HG02588 (cell line): ENCODE data around the gene CCDC172.

Source experiments
- ATAC-seq: cut with Tn5 transposase; IDR thresholded peaks from one replicate; pipeline ENCODE4 v1.9.1; 2021; ENCODE audit warnings: mild to moderate bottlenecking, moderate library complexity; ENCODE audit not compliant: unreplicated experiment

The CCDC172 gene

GRCh38 chr10:116324227-116324950 lies at the start of gene CCDC172:
Gene CCDC172, plus strand, starts transcription at chr10:116324448. Its CDS starts 564 bp downstream, at chr10:116325012.
- no peak for ATAC-seq

DNA sequence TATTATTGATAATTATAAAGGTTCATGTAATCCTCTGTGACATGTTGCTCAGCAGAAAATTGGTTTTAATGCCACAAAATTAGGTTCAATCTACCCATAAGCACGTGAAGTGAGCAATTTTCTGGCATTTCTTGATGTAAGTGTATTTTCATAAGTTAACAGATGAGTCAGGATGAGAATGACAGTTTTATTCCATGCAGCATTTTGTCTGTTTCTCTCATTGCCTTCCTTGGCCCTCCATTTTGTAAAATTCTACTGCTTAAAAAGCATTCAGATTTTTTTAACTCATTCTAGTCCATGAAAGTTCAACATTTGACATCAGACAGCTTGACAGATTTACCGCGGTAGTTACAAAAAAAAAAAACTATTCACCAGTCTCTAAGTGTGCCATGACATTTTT lies 47.3 kb upstream of the CCDC172 start:
- no peak for ATAC-seq

DNA sequence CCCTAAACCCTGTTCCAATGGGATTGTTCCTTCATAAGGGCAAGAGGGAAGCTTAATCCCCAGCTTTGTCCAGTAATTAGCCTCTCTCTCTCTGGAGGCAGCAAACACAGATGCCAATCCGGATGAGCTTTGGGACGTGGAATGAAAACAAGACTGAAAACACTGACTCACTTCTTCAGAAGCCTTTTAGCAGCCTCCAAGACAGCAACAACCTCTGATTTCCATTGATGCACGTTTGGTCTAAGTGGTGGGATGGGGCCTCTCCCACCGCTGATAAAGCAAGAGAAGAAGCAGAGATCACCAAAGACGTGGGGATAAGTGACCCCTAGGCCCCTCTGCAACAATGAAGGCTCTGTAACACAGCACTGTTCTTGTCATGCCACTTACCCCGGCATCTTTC lies 45.4 kb upstream of the CCDC172 start:
- no peak for ATAC-seq

GRCh38 chr10:116281775-116282174 lies 42.5 kb upstream of the CCDC172 start:
- no peak for ATAC-seq

GRCh38 chr10:116286626-116287200 lies 37.5 kb upstream of the CCDC172 start:
- no peak for ATAC-seq

DNA sequence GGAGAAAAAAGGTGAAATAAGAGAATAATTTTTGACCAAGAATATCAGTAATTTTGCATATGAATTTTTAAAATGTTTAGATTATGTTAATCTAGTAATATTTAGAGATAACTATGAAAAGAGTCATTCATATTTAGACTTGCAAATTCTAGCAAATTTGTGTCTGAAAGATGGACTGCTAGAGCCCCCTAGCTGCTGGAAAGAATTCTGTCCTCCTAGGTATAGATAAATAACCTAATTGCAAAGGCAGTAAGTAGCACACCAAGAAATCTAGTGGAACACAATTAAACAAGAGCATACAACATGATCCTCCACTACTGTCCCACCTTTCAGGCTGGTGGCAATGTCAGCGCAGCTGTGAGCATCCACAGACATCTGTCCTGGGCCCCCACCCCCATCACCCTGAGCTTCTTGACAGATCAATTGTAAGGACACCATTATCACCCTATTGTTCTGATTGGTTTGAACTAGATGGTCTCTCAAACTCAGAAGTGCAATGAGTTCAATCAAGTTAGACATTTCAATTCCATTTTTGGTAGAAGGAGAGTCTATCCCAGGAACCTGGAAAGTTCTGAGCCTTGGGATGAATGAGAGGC lies 36.2 kb upstream of the CCDC172 start:
- no peak for ATAC-seq

DNA sequence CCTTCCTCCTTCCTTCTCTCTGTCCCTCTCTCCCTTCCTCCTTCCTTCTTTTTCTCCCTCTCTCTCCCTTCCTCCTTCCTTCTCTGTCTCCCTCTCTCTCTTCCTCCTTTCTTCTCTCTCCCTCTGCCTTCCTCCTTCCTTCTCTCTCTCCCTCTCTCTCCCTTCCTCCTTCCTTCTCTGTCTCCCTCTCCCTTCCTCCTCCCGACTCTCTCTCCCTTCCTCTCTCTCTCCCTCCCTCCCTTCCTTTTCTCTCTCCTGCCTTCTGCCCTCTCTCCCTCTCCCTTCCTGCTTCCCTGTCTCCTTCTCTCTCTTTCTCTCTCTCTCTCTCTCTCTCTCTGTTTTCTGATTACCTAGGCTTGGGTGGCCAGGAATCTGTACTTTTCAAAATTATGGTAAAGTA lies 34.6 kb upstream of the CCDC172 start:
- ATAC-seq = no peak

GRCh38 chr10:116292493-116292892 lies 31.8 kb upstream of the CCDC172 start:
- ATAC-seq = no peak

DNA sequence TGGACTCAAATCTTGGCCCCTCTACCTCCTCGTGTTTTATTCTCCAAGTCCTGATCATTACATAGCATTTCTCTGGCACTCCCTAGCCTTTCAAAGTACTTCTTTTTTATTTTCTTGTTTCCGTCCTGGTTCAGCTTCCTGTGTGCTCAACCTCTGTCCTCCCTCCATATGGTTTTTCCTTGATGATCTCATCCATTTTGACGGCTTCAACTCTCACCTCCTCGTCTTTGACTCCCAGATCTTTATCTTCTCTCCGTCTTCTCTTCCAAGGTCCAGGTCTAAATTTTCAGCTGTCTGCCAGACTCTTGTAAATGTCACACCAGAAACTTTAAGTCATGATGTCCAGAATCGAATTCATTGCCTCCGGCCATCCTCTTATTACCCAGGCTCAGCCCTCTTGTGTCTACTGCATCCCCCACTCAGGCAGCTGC lies 27.9 kb upstream of the CCDC172 start:
- ATAC-seq = no peak

DNA sequence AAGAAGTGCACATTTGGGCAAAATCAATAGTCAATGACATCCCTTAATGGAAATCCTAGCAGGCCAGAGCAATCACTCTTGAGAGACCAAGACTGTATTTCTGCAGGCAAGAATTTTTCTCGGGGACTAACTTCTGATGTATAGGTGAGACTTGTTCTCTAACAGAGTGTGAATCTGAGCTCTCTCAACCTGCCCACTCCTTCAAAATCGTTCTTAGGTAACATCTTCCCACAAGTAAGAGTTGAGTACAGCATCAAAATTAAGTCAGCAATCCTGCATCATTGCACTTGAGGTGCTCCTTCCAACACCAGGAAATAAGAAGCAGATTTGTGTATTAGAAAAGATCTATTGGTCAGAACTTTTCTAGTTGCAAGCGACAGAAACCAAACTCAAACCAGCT lies 25.7 kb upstream of the CCDC172 start:
- ATAC-seq = no peak

DNA sequence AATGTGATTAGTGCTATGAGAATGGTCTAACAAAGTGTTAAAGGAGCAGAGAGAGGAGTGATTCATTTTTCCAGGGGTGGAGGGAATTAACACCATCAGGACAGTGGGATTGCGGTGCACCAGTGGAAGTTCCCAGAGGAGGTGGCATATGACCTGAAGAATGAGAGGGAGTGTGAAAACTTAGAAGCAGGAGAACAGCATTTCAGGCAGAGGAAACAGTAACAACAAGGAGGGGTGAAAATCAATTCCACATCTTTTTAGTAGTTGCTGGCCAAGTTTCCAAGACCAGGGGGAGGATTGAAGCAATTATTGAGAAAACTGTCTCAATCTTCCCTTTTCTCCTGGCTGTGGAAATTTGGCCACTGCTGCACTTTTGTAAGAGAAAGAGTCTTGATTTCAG lies 23.7 kb upstream of the CCDC172 start:
- ATAC-seq = no peak

DNA sequence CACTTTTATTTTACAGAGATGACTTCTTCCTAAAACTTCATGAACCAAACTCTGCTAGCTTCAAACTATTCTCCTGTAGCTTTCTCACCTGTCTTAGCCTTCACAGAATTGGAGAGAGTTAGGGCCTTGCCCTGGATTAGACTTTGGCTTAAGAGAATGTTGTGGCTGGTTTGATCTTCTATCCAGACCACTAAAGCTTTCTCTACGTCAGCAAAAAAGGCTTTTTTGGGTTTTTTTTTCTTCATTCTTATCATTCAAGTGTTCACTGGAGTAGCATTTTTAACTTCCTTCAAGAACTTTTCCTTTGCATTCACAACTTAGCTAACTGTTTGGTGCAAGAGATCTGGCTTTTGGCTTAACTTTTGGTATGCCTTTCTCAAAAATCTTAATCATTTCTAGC lies 19.3 kb upstream of the CCDC172 start:
- no peak for ATAC-seq

DNA sequence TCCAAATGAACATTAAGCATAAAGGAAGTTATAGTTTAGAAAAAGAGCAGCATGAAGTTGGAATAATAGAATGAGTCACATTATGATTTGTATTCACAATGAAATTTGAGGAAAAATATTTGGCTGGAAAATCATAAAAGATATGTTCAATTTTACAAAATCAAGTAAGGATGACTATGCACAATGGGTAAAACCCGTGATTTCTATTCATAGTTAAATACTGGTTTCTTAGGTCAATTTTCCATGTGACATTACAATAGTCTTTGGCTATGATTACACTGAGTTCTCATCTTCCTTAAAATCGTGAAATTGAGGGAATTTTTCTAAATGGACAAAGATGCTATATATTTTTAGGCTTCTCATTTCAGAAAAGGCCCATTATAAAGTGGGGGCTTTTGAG lies 17.4 kb upstream of the CCDC172 start:
- ATAC-seq = no peak

GRCh38 chr10:116307455-116307854 lies 16.8 kb upstream of the CCDC172 start:
- no peak for ATAC-seq

DNA sequence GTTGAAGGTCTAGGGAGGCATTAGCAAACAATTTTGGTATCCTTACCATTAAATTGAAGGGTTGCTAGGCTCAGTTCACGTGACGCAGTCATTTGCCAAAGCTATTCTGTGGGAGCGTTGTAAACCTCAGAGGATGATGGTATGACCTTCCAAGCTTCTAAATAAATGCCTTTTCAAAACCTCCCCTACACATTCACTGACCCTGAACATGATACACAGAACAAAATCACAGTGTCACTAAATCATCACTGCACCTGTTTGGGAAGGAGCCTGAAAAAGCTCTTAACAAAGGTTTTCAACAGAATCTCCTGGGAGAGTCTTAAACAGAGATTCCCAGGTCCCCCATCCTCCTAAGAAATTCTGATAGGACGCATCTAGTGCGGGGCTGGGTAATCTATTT lies 13.2 kb upstream of the CCDC172 start:
- no peak for ATAC-seq

DNA sequence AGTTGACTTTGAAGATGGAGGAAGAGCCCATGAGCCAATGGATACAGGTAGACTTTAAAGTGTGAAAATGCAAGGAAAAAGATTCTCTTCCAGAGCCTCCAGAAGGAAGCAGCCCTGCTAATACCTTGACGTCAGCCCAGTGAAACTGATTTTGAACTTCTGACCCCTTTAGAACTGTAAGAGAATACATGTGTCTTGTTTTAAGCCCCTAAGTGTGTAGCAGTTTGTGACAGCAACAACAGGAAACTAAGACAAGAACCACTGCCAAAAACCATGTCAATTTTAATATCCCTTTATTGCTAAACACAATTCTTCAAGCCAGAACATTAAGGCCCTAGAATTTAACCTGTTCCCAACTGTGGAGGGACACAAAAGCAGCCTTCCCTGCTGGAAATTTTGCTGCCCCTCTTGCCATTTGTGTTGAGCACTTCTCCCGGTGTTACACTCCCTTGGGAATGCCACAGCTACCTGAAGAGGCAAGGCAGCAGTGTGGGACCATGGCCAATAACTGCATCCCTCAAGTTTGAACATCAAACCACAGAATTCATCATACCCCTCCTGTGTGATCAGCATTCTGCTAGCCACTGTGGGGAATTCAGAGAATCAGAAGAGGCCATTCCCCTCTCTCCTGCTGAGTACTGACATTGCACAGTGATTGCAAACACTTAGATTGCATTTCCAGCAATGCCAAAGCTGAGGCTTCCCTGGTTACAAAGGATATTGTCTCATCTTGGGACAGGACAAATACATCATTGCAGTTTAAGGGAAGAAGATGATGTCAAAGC lies 12.3 kb upstream of the CCDC172 start:
- no peak for ATAC-seq

DNA sequence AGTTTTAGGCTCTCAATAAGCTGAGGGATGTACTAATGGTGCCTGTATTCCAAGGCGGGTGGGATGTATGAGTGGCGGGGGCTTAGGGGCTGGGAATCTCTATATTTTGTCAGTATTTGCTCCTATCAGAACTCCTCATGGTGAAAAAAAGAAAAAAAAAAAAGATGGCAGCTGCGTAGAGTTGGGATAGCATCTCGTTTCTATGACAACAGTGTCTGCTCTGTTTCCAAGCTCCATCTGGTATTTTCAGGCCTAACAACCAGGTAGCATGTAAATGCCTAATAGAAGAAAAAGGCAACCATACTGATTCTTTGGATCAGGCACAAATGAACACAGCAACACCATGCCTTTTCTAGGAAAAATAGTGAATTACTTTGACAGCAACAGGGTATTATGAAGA lies 11.7 kb upstream of the CCDC172 start:
- ATAC-seq = no peak

- ATAC-seq = no peak
Observed at GRCh38 chr10:116316503-116316902, 7.7 kb upstream of the CCDC172 start.

DNA sequence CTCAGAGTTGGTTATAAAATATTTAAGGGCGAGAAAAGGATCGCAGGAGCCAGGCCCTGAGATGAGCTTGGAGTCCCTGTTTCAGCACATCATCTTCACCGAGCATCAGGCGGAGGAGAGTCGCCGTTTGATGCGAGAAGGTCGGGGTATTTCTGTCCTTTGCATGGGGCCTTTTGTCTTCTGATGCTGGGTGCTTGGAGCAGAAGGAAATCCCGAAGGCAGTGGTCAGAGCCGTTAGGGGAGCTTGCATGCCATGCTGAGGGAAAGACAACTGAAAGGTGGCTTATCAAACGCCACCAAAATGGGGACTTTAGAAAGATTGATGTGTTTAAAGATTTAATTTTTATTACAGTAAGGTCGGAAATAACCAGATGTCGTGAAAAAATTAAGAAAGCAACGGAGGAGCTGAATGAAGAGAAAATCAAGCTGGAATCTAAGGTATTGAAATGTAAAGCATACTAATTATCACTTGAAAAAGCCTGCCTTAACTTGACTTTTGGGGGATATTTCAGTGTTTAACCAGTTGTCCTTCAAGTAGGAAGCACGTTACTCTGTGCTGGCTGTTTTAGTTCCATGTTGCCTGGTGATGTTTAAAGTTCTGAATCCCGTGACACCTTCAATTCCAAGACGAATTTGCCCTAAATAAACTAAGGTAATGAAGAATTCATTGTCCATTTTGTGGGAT lies 845 bp downstream of the CCDC172 start:
- no peak for ATAC-seq

GRCh38 chr10:116325987-116326386 lies 1.7 kb downstream of the CCDC172 start:
- no peak for ATAC-seq

- no peak for ATAC-seq
Observed at GRCh38 chr10:116329153-116329552, 4.9 kb downstream of the CCDC172 start.
